SKM-1 treated with dmso at 0.1 percent for 144 hours (cell line): ENCODE results near the gene SLC16A4.

Experiments used
- DNase-seq: peaks from one replicate; lab custom pipeline; 2025; ENCODE audit not compliant: unreplicated experiment; lab: John Stamatoyannopoulos, UW

Gene SLC16A4

GRCh38 chr1:110361856-110362255, 29.0 kb downstream of the SLC16A4 start:
- DNase-seq: no peak

GRCh38 chr1:110360431-110360830, 30.4 kb downstream of the SLC16A4 start:
- no peak for DNase-seq

- no peak for DNase-seq
Observed at GRCh38 chr1:110356379-110356778, 34.4 kb downstream of the SLC16A4 start.

GRCh38 chr1:110355321-110355720, 35.5 kb downstream of the SLC16A4 start:
- DNase-seq: no peak

- no peak for DNase-seq
Observed at GRCh38 chr1:110350360-110350759, 40.5 kb downstream of the SLC16A4 start.

GRCh38 chr1:110348771-110349170, 42.1 kb downstream of the SLC16A4 start:
- no peak for DNase-seq

- no peak for DNase-seq
Observed at GRCh38 chr1:110348050-110348449, 42.8 kb downstream of the SLC16A4 start.

GRCh38 chr1:110347182-110347893, 43.5 kb downstream of the SLC16A4 start:
- no peak for DNase-seq

- DNase-seq: no peak
Observed at GRCh38 chr1:110346690-110347089, 44.1 kb downstream of the SLC16A4 start.

GRCh38 chr1:110345480-110345879, 45.3 kb downstream of the SLC16A4 start:
- no peak for DNase-seq

- DNase-seq: no peak
Observed at GRCh38 chr1:110344152-110344551, 46.7 kb downstream of the SLC16A4 start.

GRCh38 chr1:110343249-110343648, 47.6 kb downstream of the SLC16A4 start:
- DNase-seq: no peak

GRCh38 chr1:110341872-110342331, 48.9 kb downstream of the SLC16A4 start:
- DNase-seq: no peak

GRCh38 chr1:110341146-110341871, 49.5 kb downstream of the SLC16A4 start:
- DNase-seq: no peak

GRCh38 chr1:110340207-110340468, 50.7 kb downstream of the SLC16A4 start:
- DNase-seq: no peak

- no peak for DNase-seq
Observed at GRCh38 chr1:110339407-110340206, 51.2 kb downstream of the SLC16A4 start.

- peak; percentile 100 for DNase-seq
Observed at GRCh38 chr1:110338886-110339406, 51.9 kb downstream of the SLC16A4 start, which contains the start of gene RBM15. RBM15 (plus strand) TSS chr1:110339377; CDS start chr1:110339406, 29 bp downstream.

GRCh38 chr1:110338309-110338885, 52.4 kb downstream of the SLC16A4 start:
- DNase-seq: peak; percentile 96

- no peak for DNase-seq
Observed at GRCh38 chr1:110337704-110338308, 53.0 kb downstream of the SLC16A4 start.

GRCh38 chr1:110336300-110337039, 54.4 kb downstream of the SLC16A4 start:
- no peak for DNase-seq
